ENCODE results near the gene GALNT1. TPM values are rescaled to one million over a fixed set of nuclear protein-coding genes. Genes with fewer than 3 reads are reported as not detected.

The GALNT1 gene
- total and polyA plus RNA-seq, 2 of the 4 experiments (the other 2 are of a cell fraction), result 24.9 to 43.9 TPM

GRCh38 chr18:35584735-35585134 lies 3.2 kb downstream of the GALNT1 start:
- no peak overlapping the region for H2BK20ac ChIP-seq (ENCODE audit: low read depth, low read length)
- H4K91ac ChIP-seq (ENCODE audit: insufficient read depth, low read depth, low read length), result no peak overlapping the region
- no peak overlapping the region for H3K23ac ChIP-seq (ENCODE audit: low read depth, low read length)
- H3K9me3 ChIP-seq (ENCODE audit: control insufficient read depth, insufficient read depth, low read length), result peaks cover 3% of the 10 kb centered on the region; the same call in 1 of the 2 replicates
- ATAC-seq (ENCODE audit: low read depth), result no peak
- H3K4me1 ChIP-seq (ENCODE audit: control insufficient read depth, insufficient read depth, low read length), result peaks cover 5% of the 10 kb centered on the region
- no peak overlapping the region for H2BK120ac ChIP-seq (ENCODE audit: low read depth, low read length)
- H3K56ac ChIP-seq (ENCODE audit: extremely low read depth, insufficient read depth, low read length), result no peak overlapping the region
- H3K18ac ChIP-seq (ENCODE audit: low read depth, low read length), result no peak overlapping the region
- H3K9me1 ChIP-seq (ENCODE audit: insufficient read depth, low read length), result peaks cover 3% of the 10 kb centered on the region; the same call in 1 of the 2 replicates
- no peak overlapping the region for H2BK5ac ChIP-seq (ENCODE audit: low read depth, low read length, poor library complexity, severe bottlenecking)
- no peak overlapping the region for H4K5ac ChIP-seq (ENCODE audit: low read depth, low read length)
- H2AFZ ChIP-seq (replicated peaks; ENCODE audit: low read length, poor library complexity), result no peak overlapping the region
- 0 out of 2 replicates have a peak, but pooled peaks cover 1% of the 10 kb centered on the region for H3K36me3 ChIP-seq (ENCODE audit: control insufficient read depth, insufficient read depth, low read length)
- no TSS peak for BruUV-seq (replicated peaks)
- no peak overlapping the region for H3K4me3 ChIP-seq (ENCODE audit: insufficient read depth, low read depth, low read length)
- H3K27me3 ChIP-seq (ENCODE audit: control insufficient read depth, insufficient read depth, low read length), result no peaks in the 10 kb centered on the region
- no peak overlapping the region for H3K4ac ChIP-seq (ENCODE audit: low read depth, low read length)
- H3K79me1 ChIP-seq (ENCODE audit: low read depth in 1 of 2, low read length in 2 of 2), result peaks cover 28 to 46% of the 10 kb centered on the region in 2 experiments
- H2AK5ac ChIP-seq (ENCODE audit: low read depth, low read length), result no peak overlapping the region
- no peak overlapping the region for H3K27ac ChIP-seq (ENCODE audit: insufficient read depth, low read length)
- H4K8ac ChIP-seq (ENCODE audit: low read depth in 2 of 2, low read length in 2 of 2), result no peak overlapping the region
- ChIA-PET CTCF (no interaction called here), POLR2A (ENCODE audit: unreplicated experiment) (no interaction called here)
- H3K4me2 ChIP-seq (ENCODE audit: low read depth, low read length), result no peak overlapping the region
- H2AK9ac ChIP-seq (replicated peaks; ENCODE audit: low read depth, low read length, poor library complexity), result no peak overlapping the region
- H3K14ac ChIP-seq (replicated peaks; ENCODE audit: low read depth, low read length), result no peak overlapping the region
- no peak overlapping the region for H3K9ac ChIP-seq (ENCODE audit: low read depth, low read length)
- H2BK15ac ChIP-seq (ENCODE audit: low read depth, low read length), result no peak overlapping the region
- no CpG with 5 or more reads among the region's 5 CpGs for WGBS, 2 experiments (ENCODE audit: extremely low coverage in 2 of 2, insufficient read length in 1 of 2)
- intact Hi-C loops (cut with micrococcal nuclease) (loop anchor here (5.0 kb wide), 2 partner anchors 33 to 53 kb away; no protein-coding TSS in a partner anchor), in situ Hi-C loops (cut with MboI; ENCODE audit: low sequenced_read_pairs) (no loop called here), dilution Hi-C loops (cut with HindIII; ENCODE audit: low sequenced_read_pairs, unreplicated experiment) (no loop called here)
- DNase-seq, result no peak
- peaks cover 32% of the 10 kb centered on the region; the same call in 1 of the 2 replicates for H4K20me1 ChIP-seq (ENCODE audit: insufficient read depth, low read length)
- TF ChIP-seq SMC3 (IDR thresholded peaks at IDR 0.05; ENCODE audit: low read depth, low read length) (no peak), CHD1 (IDR thresholded peaks at IDR 0.05; ENCODE audit: low read depth, low read length) (no peak), USF2 (IDR thresholded peaks at IDR 0.05; ENCODE audit: low read depth, low read length) (no peak), ELK1 (IDR thresholded peaks at IDR 0.05; ENCODE audit: borderline replicate concordance, low read depth, low read length) (no peak), FOS (IDR thresholded peaks at IDR 0.05; ENCODE audit: low read depth, low read length) (no peak), RCOR1 (IDR thresholded peaks at IDR 0.05; ENCODE audit: insufficient replicate concordance, low read length) (no peak), CEBPB (IDR thresholded peaks at IDR 0.05; ENCODE audit: low read depth, low read length) (no peak), MAZ (IDR thresholded peaks at IDR 0.05; ENCODE audit: borderline replicate concordance, low read depth, low read length) (no peak), MXI1 (IDR thresholded peaks at IDR 0.05; ENCODE audit: borderline replicate concordance, low read depth, low read length) (no peak)
